HepG2 (cell line): ENCODE data around the gene SNAP47.
A peak's percentile ranks its signal among the peaks of the same experiment; 100 is the strongest.

Experiments used
- BRCA1 ChIP-seq: sonication (generic); formaldehyde crosslinking; IDR thresholded peaks from 2 replicates; pipeline ENCODE4 v1.4.0; 2020; ENCODE audit warnings: missing genetic modification reagents
- CTCF ChIP-seq: sonication (generic); formaldehyde crosslinking; IDR thresholded peaks from 2 replicates; pipeline ENCODE4 v1.5.0; 2020; ENCODE audit warnings: mild to moderate bottlenecking, missing genetic modification reagents, moderate library complexity
- NFYB ChIP-seq: sonication (generic); formaldehyde crosslinking; IDR thresholded peaks from 2 replicates; pipeline ENCODE4 v1.4.0; 2020; ENCODE audit warnings: missing genetic modification reagents
- TCF12 ChIP-seq, 2 experiments: fragments of 450-650 bp in 1 of 2; sonication (generic) in 1 of 2; formaldehyde crosslinking in 1 of 2; IDR thresholded peaks; 2 replicates each; pipeline versions ENCODE4 v1.6.1 to v1.8.0; 2017 to 2022; ENCODE audit warnings: antibody characterized with exemption in 1 of 2, mild to moderate bottlenecking in 1 of 2, missing genetic modification reagents in 1 of 2, moderate library complexity in 1 of 2
- ZNF451 ChIP-seq: sonication (generic); formaldehyde crosslinking; IDR thresholded peaks from 2 replicates; pipeline ENCODE4 v1.5.0; 2020; ENCODE audit warnings: mild to moderate bottlenecking, missing genetic modification reagents

- TF ChIP-seq BRCA1 (CRISPR knock-in tag) (no peak), ZNF451 (CRISPR knock-in tag) (0 out of 2 replicates have a peak, but pooled peaks have one; percentile 51), CTCF (CRISPR knock-in tag) (peak; percentile 22), TCF12 (IDR thresholded peaks at IDR 0.05) (no peak), TCF12 (CRISPR knock-in tag; IDR thresholded peaks at IDR 0.05) (no peak), NFYB (CRISPR knock-in tag) (no peak)
These were observed 7.0 kb upstream of the SNAP47 start for GRCh38 chr1:227728059-227728891.
